AG09319 (cell line): ENCODE results near the gene CNP.

Source experiments
- DNase-seq: peaks from one replicate; pipeline ENCODE4 v3.0.0-alpha.2; 2010; ENCODE audit warnings: low read depth; ENCODE audit errors: extremely low read depth
- TF ChIP-seq, protein P1 (sequence below): IDR thresholded peaks from 2 replicates; pipeline ENCODE4 v1.5.1; 2011; ENCODE audit warnings: low read depth, mild to moderate bottlenecking, inconsistent platforms, low read length, moderate library complexity

CNP gene

DNA sequence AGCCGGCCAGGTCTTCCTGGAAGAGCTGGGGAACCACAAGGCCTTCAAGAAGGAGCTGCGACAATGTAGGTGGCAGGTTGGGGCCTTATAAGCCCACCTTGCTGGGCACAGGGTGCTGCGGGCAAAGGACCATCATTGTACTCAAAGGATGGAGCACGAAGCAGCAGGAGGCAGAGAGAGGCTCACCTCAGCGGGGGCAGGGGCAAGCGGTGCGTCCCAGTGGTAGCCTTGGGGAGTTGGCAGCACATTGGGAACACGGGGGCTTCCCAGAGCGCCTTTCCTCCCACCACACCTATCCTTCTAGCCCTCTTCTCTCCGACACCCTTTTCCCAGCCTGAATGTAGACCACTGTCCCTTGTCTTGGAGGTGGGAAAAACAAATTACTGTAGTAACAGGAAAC lies 2.1 kb downstream of the CNP start:
- no peak for DNase-seq
- TF ChIP-seq, protein P1, sequence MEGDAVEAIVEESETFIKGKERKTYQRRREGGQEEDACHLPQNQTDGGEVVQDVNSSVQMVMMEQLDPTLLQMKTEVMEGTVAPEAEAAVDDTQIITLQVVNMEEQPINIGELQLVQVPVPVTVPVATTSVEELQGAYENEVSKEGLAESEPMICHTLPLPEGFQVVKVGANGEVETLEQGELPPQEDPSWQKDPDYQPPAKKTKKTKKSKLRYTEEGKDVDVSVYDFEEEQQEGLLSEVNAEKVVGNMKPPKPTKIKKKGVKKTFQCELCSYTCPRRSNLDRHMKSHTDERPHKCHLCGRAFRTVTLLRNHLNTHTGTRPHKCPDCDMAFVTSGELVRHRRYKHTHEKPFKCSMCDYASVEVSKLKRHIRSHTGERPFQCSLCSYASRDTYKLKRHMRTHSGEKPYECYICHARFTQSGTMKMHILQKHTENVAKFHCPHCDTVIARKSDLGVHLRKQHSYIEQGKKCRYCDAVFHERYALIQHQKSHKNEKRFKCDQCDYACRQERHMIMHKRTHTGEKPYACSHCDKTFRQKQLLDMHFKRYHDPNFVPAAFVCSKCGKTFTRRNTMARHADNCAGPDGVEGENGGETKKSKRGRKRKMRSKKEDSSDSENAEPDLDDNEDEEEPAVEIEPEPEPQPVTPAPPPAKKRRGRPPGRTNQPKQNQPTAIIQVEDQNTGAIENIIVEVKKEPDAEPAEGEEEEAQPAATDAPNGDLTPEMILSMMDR = no peak

- TF ChIP-seq, protein P1 = no peak
- DNase-seq = no peak
These were observed 4.3 kb downstream of the CNP start for GRCh38 chr17:41970901-41971331.

DNA sequence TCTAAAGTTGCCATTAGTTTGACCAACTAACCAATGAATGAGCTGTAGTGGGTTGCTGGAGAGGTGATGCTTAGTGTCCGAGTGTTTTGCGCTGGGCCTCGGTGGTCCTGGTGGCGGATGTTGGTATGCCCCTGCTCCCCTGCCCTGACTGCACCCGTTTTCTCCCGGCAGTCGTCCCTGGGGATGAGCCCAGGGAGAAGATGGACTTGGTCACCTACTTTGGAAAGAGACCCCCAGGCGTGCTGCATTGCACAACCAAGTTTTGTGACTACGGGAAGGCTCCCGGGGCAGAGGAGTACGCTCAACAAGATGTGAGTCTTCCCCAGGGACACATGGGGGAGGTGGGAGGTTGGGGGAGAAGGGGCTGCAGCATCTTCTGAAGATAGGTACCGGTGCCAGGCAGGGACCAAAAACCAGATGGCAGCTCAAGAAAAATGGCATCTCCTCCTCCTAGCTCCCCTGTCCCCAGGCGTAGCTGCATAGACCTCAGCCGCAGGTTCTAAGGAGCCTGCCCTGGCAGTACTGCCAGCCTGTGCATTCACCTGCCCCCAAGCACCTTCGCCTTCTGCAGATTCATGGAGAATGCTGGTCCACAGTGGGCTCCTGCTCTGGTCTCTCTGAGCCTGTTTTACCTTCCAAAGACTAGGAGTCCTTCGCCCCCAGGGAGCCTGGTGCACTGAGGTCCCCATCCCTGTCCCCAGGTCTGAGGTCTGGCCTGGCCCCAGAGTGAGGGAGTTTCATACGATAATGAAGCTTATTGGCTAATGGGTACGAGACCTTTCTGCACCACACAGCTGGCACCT lies 5.3 kb downstream of the CNP start:
- TF ChIP-seq, protein P1 = no peak
- no peak for DNase-seq

- no peak for DNase-seq
- TF ChIP-seq, protein P1 = no peak
These were observed 6.2 kb downstream of the CNP start for GRCh38 chr17:41972571-41973407.

DNA sequence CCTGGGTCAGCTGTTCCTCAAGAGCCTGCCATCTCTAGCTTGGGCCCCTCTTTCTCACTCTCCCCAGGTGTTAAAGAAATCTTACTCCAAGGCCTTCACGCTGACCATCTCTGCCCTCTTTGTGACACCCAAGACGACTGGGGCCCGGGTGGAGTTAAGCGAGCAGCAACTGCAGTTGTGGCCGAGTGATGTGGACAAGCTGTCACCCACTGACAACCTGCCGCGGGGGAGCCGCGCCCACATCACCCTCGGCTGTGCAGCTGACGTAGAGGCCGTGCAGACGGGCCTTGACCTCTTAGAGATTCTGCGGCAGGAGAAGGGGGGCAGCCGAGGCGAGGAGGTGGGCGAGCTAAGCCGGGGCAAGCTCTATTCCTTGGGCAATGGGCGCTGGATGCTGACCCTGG lies 6.8 kb downstream of the CNP start:
- TF ChIP-seq, protein P1 = no peak
- DNase-seq = no peak

- TF ChIP-seq, protein P1 = no peak
- DNase-seq = no peak
These were observed 7.4 kb downstream of the CNP start for GRCh38 chr17:41974031-41974430.

DNA sequence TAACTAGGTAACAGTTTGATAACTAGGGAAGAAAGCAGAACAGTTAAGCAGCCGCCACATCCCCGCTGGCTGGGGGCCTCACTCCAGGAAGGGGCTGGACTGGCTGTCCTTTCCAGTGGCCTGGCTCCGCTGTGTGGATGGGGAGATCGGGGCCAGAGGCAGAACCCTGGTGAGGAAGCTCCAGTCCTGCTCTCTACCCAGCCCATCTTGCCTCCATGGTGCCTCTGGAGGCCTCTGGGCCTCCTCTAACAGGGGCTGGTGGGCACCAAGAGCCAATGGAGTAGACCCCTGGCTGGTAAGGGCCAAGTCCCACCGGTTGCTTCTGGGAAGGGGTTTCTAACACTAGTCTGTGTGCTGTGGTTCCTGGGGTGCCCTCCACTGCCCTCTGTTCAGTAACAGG lies 8.1 kb downstream of the CNP start:
- DNase-seq = no peak
- TF ChIP-seq, protein P1 = no peak
